Prostate gland (tissue), 2 donors: ENCODE results near the gene MDGA2. TPM values are rescaled to one million over a fixed set of nuclear protein-coding genes. Genes with fewer than 3 reads are reported as not detected.
"Not testable (repeated sequence)": the region's sequence is repeated elsewhere in the genome, so short reads cannot be mapped to it uniquely, and the experiment has no call there.

Source experiments
- DNase-seq: peaks from one replicate; pipeline ENCODE4 v3.0.0-alpha.2; 2019; ENCODE audit warnings: low spot score
- H3K27ac ChIP-seq, 2 donors: fragments of 200-600 bp; sonication (generic); 2 replicates each; pipeline ENCODE4 v1.5.1; 2017 to 2019
- H3K27me3 ChIP-seq: fragments of 200-600 bp; sonication (generic); replicated peaks from 2 replicates; pipeline ENCODE4 v1.5.1; 2019; ENCODE audit not compliant: insufficient read depth
- H3K36me3 ChIP-seq, 2 donors: fragments of 200-600 bp; sonication (generic); 1 replicate in 1 of 2; 2 replicates in 1 of 2; pipeline versions ENCODE4 v1.5.1 to v1.8.1; 2017 to 2019
- H3K4me1 ChIP-seq: fragments of 200-600 bp; sonication (generic); replicated peaks from 2 replicates; pipeline ENCODE4 v1.5.1; 2019
- H3K4me3 ChIP-seq, 2 donors: fragments of 200-600 bp; sonication (generic); 2 replicates each; pipeline ENCODE4 v1.5.1; 2017 to 2019
- H3K9me3 ChIP-seq: fragments of 200-600 bp; sonication (generic); 2 replicates; pipeline ENCODE4 v1.5.1; 2017
- POLR2A ChIP-seq: fragments of 450-650 bp; IDR thresholded peaks from one replicate; pipeline ENCODE4 v1.6.1; 2016; ENCODE audit warnings: antibody characterized with exemption, mild to moderate bottlenecking
- POLR2AphosphoS5 ChIP-seq: sonication (generic); formaldehyde crosslinking; IDR thresholded peaks from one replicate; pipeline ENCODE4 v1.6.1; 2017; ENCODE audit warnings: antibody characterized with exemption
- WGBS: methylation state at CpG from one replicate; pipeline ENCODE4 v1.1.5; 2018; 5-methylcytosine and 5-hydroxymethylcytosine counted together
- intact Hi-C: fragments of 100-400 bp; cut with DNase I; formaldehyde crosslinking; loops from one replicate; pipeline ENCODE4 v1.14.2; 2022
- total RNA-seq, 2 donors: library from RNA; depleted of rRNA; stranded (reverse); fragments of >200 nt; gene quantifications; one replicate each; pipeline ENCODE4 v1.1.0, GENCODE V29; 2016
- TF ChIP-seq, protein P1 (sequence below), 4 experiments: fragments of 200-600 bp in 2 of 4; fragments of 450-650 bp in 2 of 4; sonication (generic) in 2 of 4; IDR thresholded peaks; 1 replicate in 3 of 4; 2 replicates in 1 of 4; pipeline ENCODE4 v1.5.1; 2016 to 2019; ENCODE audit warnings: antibody characterized with exemption in 4 of 4, mild to moderate bottlenecking in 2 of 4, moderate library complexity in 2 of 4

MDGA2 gene
- total RNA-seq, 2 donors from 2014 or later = 2.1 TPM; not detected in 1

DNA sequence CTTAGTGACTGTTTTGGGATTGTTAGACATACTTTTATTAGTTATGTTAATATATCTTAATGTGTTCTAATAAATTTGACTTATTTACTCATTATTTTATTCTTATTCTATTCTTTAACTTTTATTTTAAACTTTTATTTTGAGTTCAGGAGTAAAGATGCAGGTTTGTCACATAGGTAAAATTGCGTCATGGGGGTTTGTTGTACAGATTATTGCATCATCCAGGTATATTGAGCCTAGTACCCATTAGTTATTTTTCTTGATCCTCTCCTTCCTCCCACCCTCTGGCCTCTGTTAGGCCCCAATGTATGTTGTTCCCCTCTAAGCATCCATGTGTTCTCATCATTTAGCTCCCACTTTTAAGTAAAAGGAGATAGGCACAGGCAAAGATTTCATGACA is 495.5 kb downstream of the MDGA2 start:
- TF ChIP-seq POLR2A (no peak), POLR2AphosphoS5 (no peak)
- TF ChIP-seq, protein P1, sequence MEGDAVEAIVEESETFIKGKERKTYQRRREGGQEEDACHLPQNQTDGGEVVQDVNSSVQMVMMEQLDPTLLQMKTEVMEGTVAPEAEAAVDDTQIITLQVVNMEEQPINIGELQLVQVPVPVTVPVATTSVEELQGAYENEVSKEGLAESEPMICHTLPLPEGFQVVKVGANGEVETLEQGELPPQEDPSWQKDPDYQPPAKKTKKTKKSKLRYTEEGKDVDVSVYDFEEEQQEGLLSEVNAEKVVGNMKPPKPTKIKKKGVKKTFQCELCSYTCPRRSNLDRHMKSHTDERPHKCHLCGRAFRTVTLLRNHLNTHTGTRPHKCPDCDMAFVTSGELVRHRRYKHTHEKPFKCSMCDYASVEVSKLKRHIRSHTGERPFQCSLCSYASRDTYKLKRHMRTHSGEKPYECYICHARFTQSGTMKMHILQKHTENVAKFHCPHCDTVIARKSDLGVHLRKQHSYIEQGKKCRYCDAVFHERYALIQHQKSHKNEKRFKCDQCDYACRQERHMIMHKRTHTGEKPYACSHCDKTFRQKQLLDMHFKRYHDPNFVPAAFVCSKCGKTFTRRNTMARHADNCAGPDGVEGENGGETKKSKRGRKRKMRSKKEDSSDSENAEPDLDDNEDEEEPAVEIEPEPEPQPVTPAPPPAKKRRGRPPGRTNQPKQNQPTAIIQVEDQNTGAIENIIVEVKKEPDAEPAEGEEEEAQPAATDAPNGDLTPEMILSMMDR (IDR thresholded peaks at IDR 0.05) = no peak
- H3K27me3 ChIP-seq = no peaks in the 10 kb centered on the region
- H3K27ac ChIP-seq = no peak overlapping the region
- intact Hi-C loops = no loop called here
- H3K4me1 ChIP-seq = no peaks in the 10 kb centered on the region
- no peak overlapping the region for H3K4me3 ChIP-seq
- no peak for DNase-seq
- H3K36me3 ChIP-seq = no peaks in the 10 kb centered on the region
- no peaks in the 10 kb centered on the region for H3K9me3 ChIP-seq
- 94% methylated on average over 1 of the region's 1 CpG for WGBS

DNA sequence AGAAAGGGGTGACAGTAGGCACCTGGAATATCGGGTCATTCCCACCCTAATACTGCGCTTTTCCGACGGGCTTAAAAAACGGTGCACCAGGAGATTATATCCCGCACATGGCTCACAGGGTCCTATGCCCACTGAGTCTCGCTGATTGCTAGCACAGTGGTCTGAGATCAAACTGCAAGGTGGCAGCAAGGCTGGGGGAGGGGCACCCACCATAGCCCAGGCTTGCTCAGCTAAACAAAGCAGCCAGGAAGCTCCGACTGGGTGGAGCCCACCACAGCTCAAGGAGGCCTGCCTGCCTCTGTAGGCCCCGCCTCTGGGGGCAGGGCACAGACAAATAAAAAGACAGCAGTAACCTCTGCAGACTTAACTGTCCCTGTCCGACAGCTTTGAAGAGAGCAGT is 503.5 kb downstream of the MDGA2 start:
- H3K4me3 ChIP-seq, DNase-seq, H3K4me1 ChIP-seq, H3K36me3 ChIP-seq, H3K9me3 ChIP-seq, H3K27ac ChIP-seq, H3K27me3 ChIP-seq, intact Hi-C loops: not testable (repeated sequence)
- WGBS = 96% methylated on average over 10 of the region's 10 CpGs

DNA sequence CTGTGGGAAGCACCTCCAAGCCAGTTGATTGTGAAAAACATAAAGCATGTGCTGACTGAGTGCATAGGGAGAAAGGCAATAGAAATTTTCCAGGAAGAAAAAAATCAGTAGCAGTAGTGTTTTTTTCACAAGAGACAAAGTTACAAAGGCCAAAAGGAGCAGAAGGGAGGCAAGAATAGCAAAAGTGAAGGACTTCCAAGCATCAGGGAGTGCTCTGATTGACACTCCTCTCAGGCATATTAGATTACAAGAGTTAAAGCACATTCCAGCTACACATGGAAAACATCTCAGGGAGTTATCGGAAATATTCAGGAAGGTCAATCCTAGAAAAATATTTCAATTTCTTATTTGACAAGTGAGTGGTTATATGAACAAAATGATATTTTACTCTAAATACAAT is 508.0 kb downstream of the MDGA2 start:
- Histone ChIP-seq H3K27ac (no peak overlapping the region), H3K4me3 (no peak overlapping the region), H3K36me3 (no peaks in the 10 kb centered on the region), H3K9me3 (no peaks in the 10 kb centered on the region), H3K27me3 (no peaks in the 10 kb centered on the region), H3K4me1 (no peaks in the 10 kb centered on the region)
- intact Hi-C loops = no loop called here
- TF ChIP-seq POLR2AphosphoS5 (no peak), POLR2A (no peak)
- TF ChIP-seq, protein P1 (IDR thresholded peaks at IDR 0.05) = no peak
- DNase-seq = no peak
- WGBS = 94% methylated on average over 1 of the region's 1 CpG

DNA sequence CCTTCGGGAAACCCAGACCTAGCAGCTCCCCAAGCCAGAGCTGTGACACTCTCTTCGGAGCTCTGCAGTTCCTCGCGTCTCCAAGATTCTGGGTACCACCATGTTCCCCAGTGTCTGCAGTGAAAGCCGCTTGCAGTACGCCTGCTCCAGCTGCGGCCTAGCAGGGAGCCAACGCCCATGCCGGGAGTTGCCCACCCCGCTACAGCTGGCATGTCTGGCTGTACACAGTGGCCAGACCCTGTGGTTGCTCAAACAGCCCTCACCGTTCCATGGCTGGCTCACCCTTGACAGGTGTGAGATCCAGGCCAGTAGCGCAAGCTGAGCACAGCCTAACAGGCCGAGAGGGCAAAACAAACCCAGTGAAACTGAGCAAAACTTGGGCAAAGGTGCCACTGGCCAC is 520.0 kb downstream of the MDGA2 start:
- DNase-seq = no peak
- H3K27ac ChIP-seq = no peak overlapping the region
- 95% methylated on average over 13 of the region's 13 CpGs for WGBS
- no peaks in the 10 kb centered on the region for H3K4me1 ChIP-seq
- intact Hi-C loops = no loop called here
- H3K4me3 ChIP-seq = no peak overlapping the region
- H3K9me3 ChIP-seq = no peaks in the 10 kb centered on the region
- no peaks in the 10 kb centered on the region for H3K36me3 ChIP-seq
- no peaks in the 10 kb centered on the region for H3K27me3 ChIP-seq
- TF ChIP-seq POLR2A (no peak), POLR2AphosphoS5 (no peak)
- TF ChIP-seq, protein P1 (IDR thresholded peaks at IDR 0.05) = no peak

DNA sequence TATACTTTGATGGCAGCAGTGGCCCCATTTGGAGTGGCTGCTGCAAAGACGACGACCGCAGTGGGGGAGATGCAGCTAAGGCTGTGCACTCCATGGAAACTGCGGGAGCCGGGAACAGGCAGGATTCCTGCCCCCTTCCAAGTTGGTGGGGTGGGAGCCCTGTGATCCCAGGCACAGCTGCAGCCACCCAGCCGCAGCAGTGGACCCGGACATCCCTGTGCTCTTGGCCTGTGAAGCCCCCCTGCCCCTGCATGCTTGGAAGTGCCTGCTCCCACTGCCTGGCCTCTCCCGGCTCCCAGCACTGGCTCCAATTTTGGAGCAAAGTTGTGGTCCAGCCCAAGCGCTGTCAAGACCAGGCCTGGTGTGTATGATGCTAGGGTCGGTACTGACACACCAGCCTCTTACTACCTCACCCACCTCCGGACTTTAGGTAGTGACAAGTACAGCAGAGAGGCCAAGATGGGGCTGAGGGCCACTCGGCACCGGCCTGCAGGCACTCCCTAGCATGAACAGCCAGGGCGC is 521.1 kb downstream of the MDGA2 start:
- 87% methylated on average over 13 of the region's 14 CpGs for WGBS
- Histone ChIP-seq H3K27me3 (no peaks in the 10 kb centered on the region), H3K4me1 (no peaks in the 10 kb centered on the region), H3K9me3 (no peaks in the 10 kb centered on the region), H3K4me3 (no peak overlapping the region), H3K27ac (no peak overlapping the region), H3K36me3 (no peaks in the 10 kb centered on the region)
- no peak for DNase-seq
- intact Hi-C loops = no loop called here
- TF ChIP-seq, protein P1 (IDR thresholded peaks at IDR 0.05) = no peak
- no peak for TF ChIP-seq POLR2AphosphoS5
- TF ChIP-seq POLR2A = no peak
